ENCODE data around the gene PTPRC.
A peak's percentile ranks its signal among the peaks of the same experiment; 100 is the strongest.

Gene PTPRC

DNA sequence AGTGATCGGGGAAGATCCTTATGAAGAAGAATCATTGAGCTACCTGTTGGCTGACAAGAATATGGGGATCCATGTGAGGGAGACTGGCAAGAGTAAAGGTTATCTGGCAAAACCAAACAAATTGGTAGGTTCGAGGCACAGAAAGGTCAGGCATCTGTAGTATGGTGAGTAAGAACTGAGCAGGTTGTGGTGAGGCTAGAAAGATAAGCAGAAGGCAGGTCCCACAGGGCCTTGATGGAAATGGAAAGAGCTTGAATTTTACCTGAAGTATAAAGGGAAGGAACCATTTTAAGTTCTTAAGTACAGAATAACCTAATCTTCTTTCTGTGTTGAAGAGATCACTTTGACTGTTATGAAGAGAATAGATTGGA, 11.1 kb downstream of the PTPRC start:
- no peaks in the 10 kb centered on the region for H3K27me3 ChIP-seq (ENCODE audit: insufficient read depth, low read length)
- no peak overlapping the region for H3K27ac ChIP-seq (ENCODE audit: low read length)
- H3K36me3 ChIP-seq (ENCODE audit: insufficient read depth, low read depth, low read length), result no peaks in the 10 kb centered on the region
- H3K4me1 ChIP-seq (ENCODE audit: insufficient read depth, low read length), result peaks cover 5% of the 10 kb centered on the region; the same call in 1 of the 2 replicates
- no peak overlapping the region for H3K4me3 ChIP-seq (ENCODE audit: low read length)
- H3K9me3 ChIP-seq (ENCODE audit: insufficient read depth, low read depth, low read length), result no peaks in the 10 kb centered on the region
- H3K9ac ChIP-seq (ENCODE audit: low read depth, low read length), result no peak overlapping the region

DNA sequence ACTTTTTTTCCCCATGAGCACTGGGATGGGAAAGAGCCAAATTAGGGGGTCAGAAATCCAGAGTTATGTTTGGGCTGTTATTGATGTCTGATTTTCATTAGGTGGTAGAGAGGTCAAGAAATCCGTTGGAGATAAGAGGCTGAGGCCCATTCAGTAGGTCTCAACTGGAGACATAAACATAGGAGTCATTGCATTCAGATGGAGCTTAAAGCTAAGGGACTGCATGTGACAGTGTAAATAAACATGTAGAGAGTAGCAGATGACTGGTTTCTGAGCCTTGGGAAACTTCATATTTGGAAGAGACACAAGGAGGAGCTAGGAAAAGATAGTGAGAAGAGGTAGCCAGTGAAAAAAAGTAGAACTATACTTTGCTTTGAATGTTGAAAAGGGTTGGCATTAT, 11.7 kb downstream of the PTPRC start:
- Histone ChIP-seq H3K4me3 (ENCODE audit: low read length) (no peak overlapping the region), H3K36me3 (ENCODE audit: insufficient read depth, low read depth, low read length) (no peaks in the 10 kb centered on the region), H3K27ac (ENCODE audit: low read length) (no peak overlapping the region), H3K9me3 (ENCODE audit: insufficient read depth, low read depth, low read length) (no peaks in the 10 kb centered on the region), H3K27me3 (ENCODE audit: insufficient read depth, low read length) (no peaks in the 10 kb centered on the region), H3K9ac (ENCODE audit: low read depth, low read length) (no peak overlapping the region), H3K4me1 (ENCODE audit: insufficient read depth, low read length) (peaks cover 5% of the 10 kb centered on the region; the same call in 1 of the 2 replicates)

DNA sequence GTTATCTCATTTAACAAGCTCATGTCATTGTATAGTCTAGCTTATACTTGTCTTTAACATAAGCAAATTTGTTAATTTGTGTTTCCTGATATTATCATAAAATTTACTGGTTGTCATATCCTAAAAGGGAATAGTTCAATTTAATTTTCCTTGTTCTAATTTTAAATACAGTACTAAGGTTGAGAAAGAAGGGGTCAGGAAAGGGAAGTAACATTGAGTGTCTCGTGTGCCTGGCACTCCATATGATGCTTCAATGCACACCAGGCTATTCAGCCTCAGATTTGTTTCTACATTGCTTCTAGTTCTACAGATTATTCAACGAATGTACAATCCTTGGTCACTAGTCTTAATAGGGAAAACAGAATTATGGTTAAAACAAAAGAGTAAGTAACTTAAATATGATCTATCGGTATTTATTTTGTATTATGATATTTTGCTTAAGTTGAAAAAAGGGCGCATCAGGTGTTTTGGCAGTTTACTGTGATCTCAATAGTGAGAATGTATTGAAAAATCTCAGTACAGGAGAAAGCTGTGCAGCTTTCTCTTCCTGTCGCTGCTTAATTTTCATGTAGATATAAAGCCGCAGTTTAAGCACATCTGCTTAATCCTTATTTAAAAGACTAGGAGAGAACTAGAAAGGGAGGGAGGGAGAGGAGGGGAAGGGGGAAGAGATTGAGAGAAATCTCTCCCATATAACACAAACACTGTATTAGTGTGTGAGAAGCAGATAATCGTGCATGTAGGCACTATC, 13.0 kb downstream of the PTPRC start:
- Histone ChIP-seq H3K27ac (ENCODE audit: low read length) (peak overlapping the region; percentile 33), H3K9ac (ENCODE audit: low read depth, low read length) (no peak overlapping the region), H3K4me1 (ENCODE audit: insufficient read depth, low read length) (peaks cover 5% of the 10 kb centered on the region; the same call in 1 of the 2 replicates), H3K36me3 (ENCODE audit: insufficient read depth, low read depth, low read length) (no peaks in the 10 kb centered on the region), H3K9me3 (ENCODE audit: insufficient read depth, low read depth, low read length) (no peaks in the 10 kb centered on the region), H3K4me3 (ENCODE audit: low read length) (peak overlapping the region; percentile 41; the same call in 1 of the 2 replicates), H3K27me3 (ENCODE audit: insufficient read depth, low read length) (no peaks in the 10 kb centered on the region)

DNA sequence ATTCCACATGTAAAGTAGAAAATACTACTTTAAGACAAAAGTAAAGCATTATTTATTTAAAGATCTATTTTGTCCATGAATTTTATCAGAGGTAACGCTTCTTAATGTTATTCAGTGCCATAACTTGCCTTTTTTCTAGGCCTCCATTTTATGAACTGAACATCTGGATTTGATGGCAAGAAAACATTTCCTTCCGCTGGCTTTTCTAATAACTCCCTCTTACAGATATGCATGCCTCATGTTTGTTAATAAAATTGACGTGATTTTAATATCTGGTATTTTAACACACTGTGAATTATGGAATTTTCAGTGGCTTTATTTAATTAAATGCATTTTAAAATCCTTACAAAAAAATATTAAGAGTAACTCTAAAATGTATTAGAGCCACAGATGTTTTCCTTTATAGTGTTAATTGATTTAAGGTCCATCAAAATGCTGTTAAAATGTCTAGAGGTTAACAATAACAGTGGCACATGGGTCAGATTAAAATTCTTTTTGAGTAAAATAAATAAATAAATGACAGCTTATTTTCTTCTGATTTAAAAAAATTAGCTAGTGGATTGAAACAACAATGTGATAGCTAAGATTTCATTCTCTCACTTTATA, 15.1 kb downstream of the PTPRC start:
- Histone ChIP-seq H3K4me1 (ENCODE audit: insufficient read depth, low read length) (peaks cover 10% of the 10 kb centered on the region; the same call in 1 of the 2 replicates), H3K36me3 (ENCODE audit: insufficient read depth, low read depth, low read length) (no peaks in the 10 kb centered on the region), H3K27me3 (ENCODE audit: insufficient read depth, low read length) (no peaks in the 10 kb centered on the region), H3K9me3 (ENCODE audit: insufficient read depth, low read depth, low read length) (no peaks in the 10 kb centered on the region), H3K27ac (ENCODE audit: low read length) (no peak overlapping the region), H3K9ac (ENCODE audit: low read depth, low read length) (no peak overlapping the region), H3K4me3 (ENCODE audit: low read length) (no peak overlapping the region)

GRCh38 chr1:198655459-198656121, 16.8 kb downstream of the PTPRC start:
- Histone ChIP-seq H3K9me3 (ENCODE audit: insufficient read depth, low read depth, low read length) (no peaks in the 10 kb centered on the region), H3K4me3 (ENCODE audit: low read length) (no peak overlapping the region), H3K36me3 (ENCODE audit: insufficient read depth, low read depth, low read length) (no peaks in the 10 kb centered on the region), H3K27ac (ENCODE audit: low read length) (no peak overlapping the region), H3K4me1 (ENCODE audit: insufficient read depth, low read length) (peaks cover 10% of the 10 kb centered on the region; the same call in 1 of the 2 replicates), H3K27me3 (ENCODE audit: insufficient read depth, low read length) (no peaks in the 10 kb centered on the region), H3K9ac (ENCODE audit: low read depth, low read length) (no peak overlapping the region)

DNA sequence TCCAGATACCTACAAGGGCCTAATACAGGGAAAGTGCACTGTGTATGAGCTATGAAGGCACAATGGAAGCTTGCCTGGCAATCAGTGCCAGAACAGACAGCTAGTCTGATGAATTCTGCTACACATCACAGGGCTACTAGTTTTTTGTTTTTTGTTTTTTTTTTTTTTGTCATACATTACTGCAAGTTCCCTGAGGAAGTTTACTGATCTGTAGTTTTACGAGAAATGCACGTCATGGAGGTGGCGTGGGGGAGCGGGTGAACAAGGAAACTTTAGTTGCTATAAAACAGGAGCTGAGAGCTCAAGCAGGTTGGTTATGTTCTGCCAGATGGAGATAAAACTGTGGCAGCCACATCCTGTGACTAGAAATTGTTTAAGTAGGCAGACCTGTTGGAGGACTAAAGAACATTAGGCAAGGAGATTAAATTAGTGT, 17.7 kb downstream of the PTPRC start:
- Histone ChIP-seq H3K9me3 (ENCODE audit: insufficient read depth, low read depth, low read length) (no peaks in the 10 kb centered on the region), H3K4me1 (ENCODE audit: insufficient read depth, low read length) (peaks cover 10% of the 10 kb centered on the region; the same call in 1 of the 2 replicates), H3K4me3 (ENCODE audit: low read length) (no peak overlapping the region), H3K9ac (ENCODE audit: low read depth, low read length) (no peak overlapping the region), H3K27ac (ENCODE audit: low read length) (no peak overlapping the region), H3K27me3 (ENCODE audit: insufficient read depth, low read length) (no peaks in the 10 kb centered on the region), H3K36me3 (ENCODE audit: insufficient read depth, low read depth, low read length) (no peaks in the 10 kb centered on the region)

DNA sequence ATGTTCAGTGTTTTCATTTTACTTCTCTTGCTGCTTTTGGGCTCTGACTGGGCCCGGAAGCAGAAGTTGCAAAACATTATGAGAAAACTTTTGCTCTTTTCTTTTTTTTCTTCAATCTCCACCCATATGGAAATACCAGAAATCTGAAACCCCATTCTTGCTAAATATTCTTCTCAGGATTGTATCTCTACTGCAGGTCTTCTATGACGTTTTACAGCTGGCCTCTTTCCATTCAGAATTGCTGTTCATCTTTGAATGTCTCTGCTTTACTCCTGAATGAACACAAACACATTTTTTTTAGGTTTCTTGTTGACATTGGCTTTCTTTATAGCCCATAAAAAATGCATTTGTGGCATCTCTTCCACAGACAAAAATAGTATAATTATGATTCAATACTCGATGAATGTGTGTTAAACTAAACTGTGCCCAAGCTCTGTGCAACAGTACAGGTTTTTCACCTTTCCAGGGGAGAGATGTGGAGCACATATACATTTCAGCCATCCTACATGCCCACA, 18.8 kb downstream of the PTPRC start:
- Histone ChIP-seq H3K27me3 (ENCODE audit: insufficient read depth, low read length) (no peaks in the 10 kb centered on the region), H3K9me3 (ENCODE audit: insufficient read depth, low read depth, low read length) (no peaks in the 10 kb centered on the region), H3K4me1 (ENCODE audit: insufficient read depth, low read length) (peaks cover 5% of the 10 kb centered on the region; the same call in 1 of the 2 replicates), H3K27ac (ENCODE audit: low read length) (no peak overlapping the region), H3K4me3 (ENCODE audit: low read length) (no peak overlapping the region), H3K9ac (ENCODE audit: low read depth, low read length) (no peak overlapping the region), H3K36me3 (ENCODE audit: insufficient read depth, low read depth, low read length) (no peaks in the 10 kb centered on the region)

DNA sequence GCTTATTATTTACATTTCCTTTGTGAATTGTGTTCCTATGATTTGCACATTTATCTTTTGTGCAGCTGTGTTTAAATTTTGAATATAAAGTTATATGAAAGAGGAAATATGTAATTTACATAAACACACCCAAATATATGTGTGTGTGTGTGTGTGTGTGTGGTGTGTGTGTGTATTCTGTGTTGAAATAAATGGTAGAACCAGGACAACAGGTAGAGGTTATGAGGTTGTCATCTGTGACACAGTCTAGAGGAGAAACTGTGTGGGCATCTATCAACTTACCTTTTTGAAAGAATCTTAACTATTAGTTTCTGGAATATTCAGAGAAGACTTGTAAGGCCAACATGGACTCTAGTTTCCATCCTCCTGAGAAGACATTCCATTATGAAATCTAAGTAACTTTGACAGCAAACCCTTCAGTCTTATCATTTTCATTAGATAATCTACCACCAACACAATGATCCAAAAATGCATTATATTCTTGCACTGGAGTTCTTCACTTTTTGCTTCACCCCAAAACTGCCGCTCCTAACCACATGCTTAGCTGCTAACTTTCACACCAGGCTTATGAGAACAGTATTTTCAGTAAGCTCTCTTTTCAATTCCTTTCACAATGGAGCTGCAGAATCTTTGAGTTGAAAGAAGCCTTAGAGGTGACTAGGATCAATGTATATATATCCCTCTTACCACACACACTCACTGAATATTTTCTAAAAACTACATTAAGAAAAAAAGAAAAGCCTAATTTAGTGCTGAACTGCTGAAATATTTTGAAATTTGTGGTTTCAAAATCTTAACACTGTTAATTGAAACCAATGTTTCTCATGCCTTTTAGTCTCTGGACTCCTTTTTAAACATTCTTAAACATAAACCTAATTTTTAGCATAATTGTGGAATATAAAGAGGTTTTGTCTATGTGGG, 21.8 kb downstream of the PTPRC start:
- H3K27ac ChIP-seq (ENCODE audit: low read length), result no peak overlapping the region
- H3K4me1 ChIP-seq (ENCODE audit: insufficient read depth, low read length), result peaks cover 5% of the 10 kb centered on the region; the same call in 1 of the 2 replicates
- no peaks in the 10 kb centered on the region for H3K27me3 ChIP-seq (ENCODE audit: insufficient read depth, low read length)
- H3K36me3 ChIP-seq (ENCODE audit: insufficient read depth, low read depth, low read length), result no peaks in the 10 kb centered on the region
- no peak overlapping the region for H3K4me3 ChIP-seq (ENCODE audit: low read length)
- H3K9me3 ChIP-seq (ENCODE audit: insufficient read depth, low read depth, low read length), result no peaks in the 10 kb centered on the region
- H3K9ac ChIP-seq (ENCODE audit: low read depth, low read length), result no peak overlapping the region

GRCh38 chr1:198662821-198663220, 24.0 kb downstream of the PTPRC start:
- Histone ChIP-seq H3K27ac (ENCODE audit: low read length) (no peak overlapping the region), H3K4me1 (ENCODE audit: insufficient read depth, low read length) (peaks cover under 1% of the 10 kb centered on the region; the same call in 1 of the 2 replicates), H3K4me3 (ENCODE audit: low read length) (no peak overlapping the region), H3K27me3 (ENCODE audit: insufficient read depth, low read length) (no peaks in the 10 kb centered on the region), H3K9ac (ENCODE audit: low read depth, low read length) (no peak overlapping the region), H3K36me3 (ENCODE audit: insufficient read depth, low read depth, low read length) (no peaks in the 10 kb centered on the region), H3K9me3 (ENCODE audit: insufficient read depth, low read depth, low read length) (no peaks in the 10 kb centered on the region)

DNA sequence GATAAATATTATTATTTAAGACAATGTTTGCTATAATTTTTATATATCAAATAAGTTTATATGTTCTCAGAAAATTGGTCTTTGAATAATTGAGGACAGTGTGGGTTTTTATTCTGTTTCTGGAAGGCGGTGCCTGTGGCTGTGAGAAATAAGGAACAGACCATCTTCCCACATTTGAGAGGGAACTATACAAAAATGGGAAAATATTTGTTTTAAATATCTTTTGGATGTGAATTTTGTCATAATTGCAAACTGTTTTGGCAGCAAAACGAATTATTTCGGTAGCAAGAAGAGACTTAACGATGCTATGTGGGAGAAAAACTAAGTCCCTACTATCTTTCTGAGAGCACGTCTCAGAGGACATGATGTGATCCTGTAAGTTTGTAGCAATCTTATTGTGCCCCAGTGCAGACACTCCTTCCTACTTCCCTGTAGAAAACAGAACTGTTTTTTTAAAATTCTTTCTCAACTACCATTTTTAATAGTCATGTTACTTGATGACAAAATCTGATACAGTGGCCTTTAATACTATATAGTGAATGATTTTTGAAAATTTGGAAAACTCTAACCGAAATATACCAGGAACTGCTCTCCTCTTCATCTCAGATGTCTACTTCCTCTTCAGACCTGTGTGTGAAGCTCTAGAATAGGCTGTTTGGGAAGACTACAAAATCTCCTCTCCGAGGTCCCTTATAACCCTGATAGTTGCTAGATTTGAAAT, 25.4 kb downstream of the PTPRC start:
- no peak overlapping the region for H3K4me3 ChIP-seq (ENCODE audit: low read length)
- H3K27ac ChIP-seq (ENCODE audit: low read length), result no peak overlapping the region
- no peaks in the 10 kb centered on the region for H3K4me1 ChIP-seq (ENCODE audit: insufficient read depth, low read length)
- no peaks in the 10 kb centered on the region for H3K36me3 ChIP-seq (ENCODE audit: insufficient read depth, low read depth, low read length)
- H3K9ac ChIP-seq (ENCODE audit: low read depth, low read length), result no peak overlapping the region
- H3K9me3 ChIP-seq (ENCODE audit: insufficient read depth, low read depth, low read length), result no peaks in the 10 kb centered on the region
- H3K27me3 ChIP-seq (ENCODE audit: insufficient read depth, low read length), result no peaks in the 10 kb centered on the region

Measured in iPS-20b (cell line).